GM21529 (cell line): Measurements from ENCODE around the gene ISCU.
"Not testable (repeated sequence)": the region's sequence is repeated elsewhere in the genome, so short reads cannot be mapped to it uniquely, and the experiment has no call there.

ENCODE experiments used
- ATAC-seq: cut with Tn5 transposase; IDR thresholded peaks from one replicate; pipeline ENCODE4 v1.9.1; 2021; ENCODE audit not compliant: unreplicated experiment

The ISCU gene

DNA sequence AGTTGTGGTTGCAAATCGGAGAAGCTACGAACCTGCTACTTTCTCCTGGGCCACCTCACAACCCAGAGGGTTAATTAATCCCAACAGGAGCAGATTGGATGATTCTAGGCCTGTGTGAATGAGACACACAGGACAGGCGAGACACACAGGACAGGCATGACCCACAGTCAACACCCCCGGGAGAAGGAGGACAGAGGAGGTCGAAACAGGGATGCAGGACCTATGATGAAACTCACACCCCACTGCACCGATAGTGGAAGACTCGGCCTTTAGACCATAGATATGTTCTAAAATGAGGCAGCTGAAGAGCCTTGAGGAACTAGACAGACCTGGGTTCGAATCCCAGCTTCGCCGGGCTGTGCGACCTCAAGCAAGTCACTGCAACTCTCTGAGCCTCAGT, 23.9 kb downstream of the ISCU start:
- no peak for ATAC-seq

DNA sequence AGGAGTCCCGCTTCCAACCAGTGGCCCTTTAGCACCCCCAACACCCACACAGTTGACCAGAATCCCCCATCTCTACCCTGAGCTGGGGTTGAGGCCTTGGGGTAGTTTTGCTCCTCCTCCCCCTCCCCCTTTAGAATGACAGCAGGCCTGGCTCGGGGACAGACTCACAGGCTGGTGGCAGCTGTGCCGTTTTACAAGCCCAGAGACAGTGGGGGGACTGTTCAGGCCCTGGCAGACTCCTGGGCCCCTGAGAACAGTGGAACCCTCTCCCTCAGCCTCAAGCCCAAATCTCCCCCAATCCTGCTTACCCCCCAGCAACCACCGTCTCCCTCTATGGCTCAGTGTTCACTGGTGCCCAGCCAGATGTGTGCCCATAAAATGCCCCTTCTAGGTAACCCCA, 25.4 kb downstream of the ISCU start:
- no peak for ATAC-seq

- ATAC-seq: no peak
These were observed 26.8 kb downstream of the ISCU start for GRCh38 chr12:108589028-108589839.

DNA sequence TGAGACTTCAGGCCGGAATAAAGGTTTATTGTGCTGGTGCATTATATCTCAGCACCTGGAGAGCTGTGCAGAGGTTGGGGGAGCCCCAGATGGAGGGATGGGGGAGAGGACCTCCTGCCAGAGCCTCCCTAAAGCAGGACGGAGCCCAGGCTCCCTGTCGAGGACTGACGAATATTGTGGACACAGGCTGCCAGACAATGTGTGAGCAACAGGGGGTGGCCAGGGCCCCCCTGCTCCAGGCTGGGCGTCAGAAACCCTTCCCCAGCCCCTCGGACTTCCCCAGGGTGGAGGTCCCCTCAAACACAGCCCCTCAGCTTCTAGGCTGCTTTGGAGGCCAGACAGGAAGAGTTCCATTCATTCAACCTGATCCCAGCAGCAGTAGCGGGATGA, 27.4 kb downstream of the ISCU start:
- no peak for ATAC-seq

DNA sequence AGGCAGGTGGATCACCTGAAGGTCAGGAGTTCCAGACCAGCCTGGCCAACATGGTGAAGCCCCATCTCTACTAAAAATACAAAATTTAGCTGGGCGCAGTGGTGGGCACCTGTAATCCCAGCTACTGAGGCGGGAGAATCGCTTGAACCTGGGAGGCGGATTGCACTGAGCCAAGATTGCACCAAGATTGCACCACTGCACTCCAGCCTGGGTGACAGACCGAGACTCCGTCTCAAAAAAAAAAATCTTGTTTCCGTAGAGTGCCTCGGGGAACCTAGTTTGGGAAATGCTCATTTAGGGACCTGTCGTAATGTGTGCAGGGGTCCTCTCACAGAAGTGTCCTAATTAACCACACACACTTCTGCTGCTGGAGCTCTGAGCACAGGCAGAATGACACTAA, 28.1 kb downstream of the ISCU start:
- ATAC-seq: not testable (repeated sequence)

GRCh38 chr12:108591267-108591980, 29.0 kb downstream of the ISCU start:
- ATAC-seq: no peak

- no peak for ATAC-seq
These were observed 29.9 kb downstream of the ISCU start for GRCh38 chr12:108592033-108592909.

DNA sequence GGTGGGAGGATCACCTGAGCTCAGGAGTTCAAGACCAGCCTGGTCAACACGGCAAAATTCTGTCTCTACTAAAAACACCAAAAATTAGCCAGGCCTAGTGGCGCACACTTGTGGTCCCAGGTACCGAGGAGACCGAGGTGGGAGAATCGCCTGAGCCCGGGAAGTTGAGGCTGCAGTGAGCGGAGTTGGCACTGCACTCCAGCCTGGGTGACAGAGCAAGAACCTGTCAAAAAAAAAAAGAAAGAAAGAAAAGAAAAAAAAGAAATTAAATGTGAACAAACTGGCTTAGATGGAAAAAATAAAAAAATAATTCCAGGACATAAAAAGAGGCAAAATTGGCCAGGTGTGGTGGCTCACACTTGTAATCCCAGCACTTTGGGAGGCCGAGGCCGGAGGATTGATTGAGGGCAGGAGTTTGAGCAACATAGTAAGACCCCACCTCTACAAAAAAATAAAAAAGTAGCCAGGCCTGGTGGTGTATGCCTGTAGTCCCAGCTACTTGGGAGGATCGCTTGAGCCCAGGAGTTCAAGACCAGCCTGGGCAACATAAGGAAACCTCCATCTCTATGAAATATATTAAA, 32.0 kb downstream of the ISCU start:
- ATAC-seq: no peak

DNA sequence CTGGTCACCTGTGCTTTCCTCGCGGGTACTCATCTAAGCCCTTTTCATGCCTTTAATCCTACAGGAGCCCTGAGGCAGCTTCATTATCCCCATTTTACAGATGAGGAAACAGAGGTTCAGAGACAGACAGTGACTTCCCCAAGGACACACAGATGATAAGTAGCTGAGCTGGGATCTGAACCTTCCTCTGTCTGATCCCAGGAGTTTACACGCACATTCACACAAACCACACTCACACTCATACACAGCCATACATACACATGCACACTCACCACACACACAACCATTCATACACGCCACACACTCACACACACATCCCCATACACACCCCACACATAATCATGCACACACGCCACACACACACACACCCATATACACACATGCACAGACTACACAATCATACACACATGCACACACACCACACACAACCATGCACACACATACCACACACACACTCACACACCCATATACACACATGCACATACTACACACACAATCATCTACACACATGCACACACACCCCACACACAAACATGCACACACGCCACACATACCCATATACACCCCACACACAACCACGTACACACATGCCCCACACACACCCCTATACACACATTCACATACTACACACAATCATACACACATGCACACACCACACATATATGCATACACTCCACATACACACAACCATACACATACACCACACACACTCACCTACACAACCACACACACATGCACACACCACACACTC, 32.7 kb downstream of the ISCU start:
- no peak for ATAC-seq

GRCh38 chr12:108595711-108596647, 33.6 kb downstream of the ISCU start:
- ATAC-seq: no peak

- ATAC-seq: no peak
These were observed 34.6 kb downstream of the ISCU start for GRCh38 chr12:108596854-108597558.

DNA sequence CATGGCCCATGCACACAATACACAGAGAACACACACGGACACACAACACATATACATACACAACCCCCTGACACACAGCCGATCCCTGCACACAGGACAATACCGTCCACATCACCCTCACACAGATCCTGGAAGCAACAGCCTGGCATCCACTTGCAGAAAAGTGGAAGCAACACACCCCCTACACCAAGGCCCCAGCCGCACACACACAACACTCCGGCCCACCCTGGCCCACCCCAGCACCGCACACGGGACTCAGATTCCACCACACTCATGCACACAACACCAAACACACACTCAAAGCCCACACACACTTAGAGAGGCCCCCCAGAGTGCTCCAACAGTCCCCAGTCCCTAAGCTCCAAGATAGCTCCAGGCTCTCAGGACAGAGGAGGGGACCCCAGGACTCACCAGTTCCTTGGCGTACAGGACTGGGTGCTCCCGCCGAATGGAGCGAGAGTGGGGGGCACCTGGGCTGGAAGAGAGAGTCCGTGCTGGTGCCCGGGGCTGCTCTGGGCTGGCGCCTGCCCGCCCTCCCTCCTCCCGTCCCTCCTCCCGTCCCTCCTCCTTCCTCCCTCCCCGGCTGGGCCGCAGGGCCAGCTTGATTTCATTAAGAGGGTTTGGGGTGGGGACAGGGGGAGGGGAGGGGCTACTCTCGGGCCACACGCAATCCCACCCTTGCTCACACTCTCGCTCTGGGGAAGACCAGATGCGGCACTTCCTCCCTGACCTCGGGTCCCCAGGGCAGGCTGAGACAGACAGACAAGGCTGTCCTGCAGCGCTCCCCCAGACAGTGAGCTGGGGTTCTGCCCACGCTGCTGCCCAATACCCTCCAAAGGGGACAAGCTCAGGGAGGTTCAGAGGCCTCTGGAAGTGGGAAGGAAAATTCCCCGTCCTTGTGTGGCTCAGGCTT, 35.4 kb downstream of the ISCU start, which contains the start of gene TMEM119:
TMEM119 (minus strand) TSS at position 526 of the 913 bp plus-strand sequence. CDS start 5,701 bp downstream, outside the sequence.
- ATAC-seq: no peak

DNA sequence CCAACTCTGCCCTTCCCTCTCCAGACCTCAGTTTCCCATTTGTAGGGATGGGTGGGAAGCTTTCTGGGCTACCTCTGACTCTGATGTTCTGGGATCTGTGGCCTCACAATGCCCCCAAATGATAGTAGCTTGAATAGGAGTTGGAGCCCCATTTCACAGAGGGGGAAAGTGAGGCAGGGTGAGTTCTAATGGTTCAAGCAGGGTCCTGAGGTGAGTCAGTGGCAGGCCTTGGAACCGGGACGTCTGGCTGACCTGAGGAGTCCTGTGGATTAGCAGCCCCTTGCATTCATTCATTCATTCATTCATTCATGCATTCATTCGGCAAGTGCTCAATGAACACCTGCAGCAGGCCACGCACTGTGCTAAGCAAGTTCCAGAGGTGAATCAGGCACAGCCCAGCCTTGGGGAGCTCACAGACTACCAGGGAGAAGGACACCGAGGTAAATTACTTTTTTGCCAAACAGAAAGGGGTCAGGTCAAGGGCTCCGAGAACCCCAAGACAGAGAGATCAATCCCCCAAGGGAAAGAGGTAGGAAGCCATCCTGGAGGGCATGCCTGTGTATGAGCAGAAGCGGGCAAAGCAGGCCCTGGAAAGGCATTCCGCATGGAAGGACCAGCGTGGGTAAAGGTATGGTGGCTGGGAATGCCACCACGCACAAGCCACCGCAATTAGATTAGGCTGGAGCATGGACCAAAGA, 36.3 kb downstream of the ISCU start:
- no peak for ATAC-seq

DNA sequence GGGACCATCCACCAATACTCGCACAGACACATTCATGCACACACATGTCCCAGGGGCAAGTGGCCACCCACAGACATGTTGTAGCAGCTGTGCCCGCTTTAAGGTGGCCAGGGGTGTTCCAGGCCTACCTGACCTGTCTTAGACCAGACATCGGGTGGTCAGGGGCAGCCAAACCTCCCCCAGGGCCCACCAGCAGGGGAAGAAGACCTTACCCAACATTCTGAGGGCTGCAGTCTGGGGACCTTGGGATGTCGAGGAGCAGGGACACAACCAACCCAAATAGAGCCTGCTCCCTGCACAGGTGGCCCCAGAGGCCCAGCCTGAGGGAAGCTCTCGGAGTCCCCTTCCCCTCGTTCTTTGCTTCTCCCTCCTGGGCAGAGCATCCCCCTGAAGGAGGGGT, 37.1 kb downstream of the ISCU start:
- ATAC-seq: no peak

GRCh38 chr12:108599948-108600701, 37.7 kb downstream of the ISCU start:
- ATAC-seq: no peak

GRCh38 chr12:108600702-108601007, 38.3 kb downstream of the ISCU start:
- no peak for ATAC-seq
